GM15510 (cell line): ENCODE results near the gene NCAPH2.

Experiments
- POLR2A ChIP-seq: IDR thresholded peaks from 3 replicates; pipeline ENCODE4 v1.6.1; 2011; ENCODE audit warnings: borderline replicate concordance; ENCODE audit not compliant: insufficient read length; ENCODE audit errors: extremely low read depth

The NCAPH2 gene

GRCh38 chr22:50526108-50526833 lies 18.2 kb downstream of the NCAPH2 start:
- peak; percentile 15 for TF ChIP-seq POLR2A

GRCh38 chr22:50526834-50527801 lies 19.1 kb downstream of the NCAPH2 start:
- TF ChIP-seq POLR2A = peak; percentile 59

- peak; percentile 7 for TF ChIP-seq POLR2A
Observed at GRCh38 chr22:50527921-50528681, 20.1 kb downstream of the NCAPH2 start.

GRCh38 chr22:50528682-50529415 lies 20.8 kb downstream of the NCAPH2 start:
- TF ChIP-seq POLR2A = peak; percentile 27

DNA sequence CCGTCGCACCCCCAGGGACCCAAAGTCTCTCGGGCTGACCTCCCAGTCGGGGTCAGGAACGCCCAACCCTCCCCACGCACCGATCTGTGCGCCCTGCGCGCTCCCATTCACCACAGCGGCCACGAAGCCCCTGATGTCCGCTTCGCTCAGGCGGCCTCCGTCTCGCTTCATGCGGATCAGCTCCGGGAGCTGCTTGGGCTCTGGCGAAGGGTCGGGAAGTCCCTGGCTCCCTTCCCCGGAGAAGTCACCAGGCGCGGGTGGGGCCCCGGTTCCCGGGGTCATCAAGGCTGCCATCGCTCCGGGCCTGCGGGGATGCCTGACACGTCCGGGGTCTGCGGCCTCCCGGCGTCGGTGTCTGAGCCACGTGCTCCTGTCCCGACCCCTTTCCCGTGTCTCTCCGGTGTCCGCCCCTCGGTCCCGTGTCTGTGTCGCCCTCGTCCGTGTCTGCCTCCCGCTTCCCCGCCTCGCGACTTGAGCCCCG lies 21.4 kb downstream of the NCAPH2 start:
- TF ChIP-seq POLR2A = peak; percentile 1

DNA sequence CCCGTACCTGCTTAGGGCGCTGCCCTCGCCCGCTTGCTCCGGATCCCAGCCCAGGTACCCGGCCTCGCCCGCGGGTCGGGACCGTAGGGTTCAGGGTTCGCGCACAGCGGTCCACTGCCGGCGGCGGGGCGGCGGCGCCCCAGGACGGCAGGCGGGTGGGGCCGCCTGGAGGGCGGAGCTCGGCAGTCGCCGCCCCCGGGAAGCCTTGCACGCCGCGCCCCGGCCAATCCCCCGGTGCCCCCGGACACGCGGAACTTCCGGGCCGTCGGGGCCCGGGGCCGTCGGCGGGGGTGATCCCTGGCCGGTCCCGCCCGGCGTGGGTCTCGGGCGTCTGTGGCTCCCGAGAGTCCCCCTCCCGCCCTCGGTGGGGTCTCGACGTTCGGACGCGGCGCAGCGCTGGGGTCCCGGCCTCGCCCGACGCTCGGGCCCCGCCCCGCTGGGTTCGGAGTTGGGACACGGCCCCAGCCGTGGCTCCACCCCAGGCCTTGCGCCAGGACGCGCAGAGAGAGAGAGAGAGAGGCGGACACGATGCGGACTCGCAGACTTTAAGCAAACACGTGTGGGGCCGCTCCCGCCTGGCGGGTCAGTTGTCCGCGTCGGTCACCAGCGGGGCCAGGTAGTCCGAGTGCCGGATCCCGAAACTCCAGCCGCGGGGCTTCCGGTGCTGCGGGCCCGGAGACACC lies 22.0 kb downstream of the NCAPH2 start, which contains the start of gene TYMP:
TYMP (minus strand) TSS at position 116 of the 683 bp plus-strand sequence. CDS start 303 bp downstream, outside the sequence.
- peak; percentile 75 for TF ChIP-seq POLR2A

- no peak for TF ChIP-seq POLR2A
Observed at GRCh38 chr22:50530580-50530876, 22.5 kb downstream of the NCAPH2 start.

- TF ChIP-seq POLR2A = peak; percentile 79
Observed at GRCh38 chr22:50530877-50531545, 23.0 kb downstream of the NCAPH2 start.

- TF ChIP-seq POLR2A = peak; percentile 80
Observed at GRCh38 chr22:50531546-50531961, 23.5 kb downstream of the NCAPH2 start.

DNA sequence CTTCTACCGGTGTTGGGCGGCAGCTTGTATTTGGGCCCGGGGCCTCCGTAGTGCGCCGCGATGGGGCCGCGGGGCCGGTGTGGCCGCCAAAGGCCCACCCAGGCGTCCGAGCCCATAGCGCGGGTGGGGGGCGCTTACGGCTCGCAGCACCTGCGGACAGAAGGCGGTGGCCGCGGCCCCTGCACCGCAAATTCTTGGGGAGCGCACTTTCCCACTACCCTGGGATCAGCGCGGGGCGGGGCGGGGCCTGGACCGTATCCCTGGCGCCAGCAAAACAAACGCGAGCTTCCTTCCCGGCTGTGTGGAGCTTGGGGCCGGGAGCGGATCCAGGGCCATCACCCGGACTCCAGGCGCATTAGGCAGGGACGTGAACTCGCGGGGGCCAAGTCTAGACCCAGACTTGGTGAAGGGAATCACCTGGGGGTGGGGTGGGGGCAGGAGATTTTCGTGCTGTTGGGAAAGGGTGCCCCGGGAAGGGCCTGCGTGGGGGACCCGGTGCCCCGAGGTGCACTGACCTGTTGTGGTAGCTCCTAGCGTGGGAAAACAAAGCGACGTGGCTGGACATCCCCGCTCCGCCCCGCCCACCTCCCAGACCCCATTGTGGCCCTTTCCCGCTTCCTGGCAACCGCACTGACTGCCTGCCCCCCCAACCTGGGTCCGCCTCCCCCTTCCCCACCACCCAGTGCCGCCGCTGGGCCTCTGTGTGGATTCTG lies 24.1 kb downstream of the NCAPH2 start:
- peak; percentile 55 for TF ChIP-seq POLR2A

GRCh38 chr22:50532824-50533796 lies 25.1 kb downstream of the NCAPH2 start:
- TF ChIP-seq POLR2A = no peak
